GM20431 (cell line): ENCODE measurements around the gene BAG1.

ENCODE experiments used
- in situ Hi-C: fragments of 300-500 bp; cut with MseI, MboI; formaldehyde crosslinking; loops from one replicate; pipeline ENCODE4 v1.15.0; 2020; ENCODE audit warnings: low sequenced_read_pairs; ENCODE audit not compliant: unreplicated experiment

The BAG1 gene

DNA sequence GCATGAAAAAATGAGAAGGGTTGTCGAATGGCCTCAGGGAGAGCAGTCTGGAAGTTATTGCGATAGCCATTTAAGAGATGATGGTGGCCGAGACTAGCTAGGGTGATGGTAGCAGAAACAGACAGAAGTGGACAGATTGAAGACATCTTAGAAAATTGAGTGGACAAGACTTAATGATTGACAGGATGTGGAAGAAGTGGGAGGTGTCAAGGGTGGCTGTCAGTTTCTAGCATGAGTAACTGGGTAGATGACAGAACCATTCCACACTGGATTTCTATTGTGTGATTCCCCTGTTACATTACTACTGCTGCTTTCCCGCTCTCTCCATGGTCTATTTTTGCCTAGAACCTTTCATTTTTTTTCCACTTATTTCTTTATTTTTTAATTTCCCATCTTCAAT lies 13.0 kb upstream of the BAG1 start:
- in situ Hi-C loops = no loop called here

DNA sequence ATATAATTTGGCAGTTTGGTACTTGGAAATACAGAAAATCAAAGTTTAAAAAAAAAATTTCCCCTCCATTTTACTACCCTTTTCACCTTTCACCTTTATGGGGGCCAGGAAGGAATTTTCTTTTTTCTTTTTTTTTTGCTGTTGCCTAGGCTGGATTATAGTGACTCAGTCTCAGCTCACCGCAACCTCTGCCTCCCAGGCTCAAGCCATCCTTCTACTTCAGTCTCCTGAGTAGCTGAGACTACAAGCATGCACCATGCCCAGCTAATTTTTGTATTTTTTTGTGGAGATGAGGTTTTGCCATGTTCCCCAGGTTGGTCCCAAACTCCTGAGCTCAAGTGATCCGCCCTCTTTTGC lies 9.4 kb upstream of the BAG1 start:
- in situ Hi-C loops = no loop called here

DNA sequence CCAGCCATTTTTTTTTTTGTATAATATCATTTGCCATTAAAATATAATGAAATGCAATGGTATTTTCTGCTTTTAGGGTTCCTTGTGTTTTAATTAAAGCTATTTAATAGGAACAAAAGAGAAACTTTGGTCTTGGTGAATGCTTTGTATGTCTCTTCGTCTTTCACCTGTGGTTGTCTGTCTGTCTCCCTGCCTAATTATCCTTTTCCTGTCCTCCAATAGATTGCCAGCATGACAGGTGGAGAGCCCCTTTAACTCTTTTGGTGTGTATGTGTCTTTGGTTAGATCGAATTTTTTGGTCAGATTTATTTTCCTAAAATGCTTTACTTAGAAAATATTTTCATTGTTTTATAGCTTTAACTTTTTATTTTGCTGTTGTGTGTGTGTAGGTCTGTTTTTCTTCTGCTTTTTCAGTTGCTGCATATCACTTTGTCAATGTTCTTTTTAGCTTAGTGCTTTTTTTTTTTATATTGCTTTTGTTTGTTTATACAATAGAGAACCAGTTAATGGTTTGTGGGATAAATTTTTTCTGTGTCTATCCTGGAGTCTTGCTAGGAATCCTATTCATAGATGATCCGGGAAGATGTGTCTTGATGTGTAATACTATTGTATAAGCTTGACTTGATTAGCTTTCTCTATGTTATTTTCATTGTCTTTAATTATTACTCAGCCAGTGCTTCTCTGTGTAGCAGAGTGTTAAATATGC lies 8.9 kb upstream of the BAG1 start:
- in situ Hi-C loops = no loop called here

DNA sequence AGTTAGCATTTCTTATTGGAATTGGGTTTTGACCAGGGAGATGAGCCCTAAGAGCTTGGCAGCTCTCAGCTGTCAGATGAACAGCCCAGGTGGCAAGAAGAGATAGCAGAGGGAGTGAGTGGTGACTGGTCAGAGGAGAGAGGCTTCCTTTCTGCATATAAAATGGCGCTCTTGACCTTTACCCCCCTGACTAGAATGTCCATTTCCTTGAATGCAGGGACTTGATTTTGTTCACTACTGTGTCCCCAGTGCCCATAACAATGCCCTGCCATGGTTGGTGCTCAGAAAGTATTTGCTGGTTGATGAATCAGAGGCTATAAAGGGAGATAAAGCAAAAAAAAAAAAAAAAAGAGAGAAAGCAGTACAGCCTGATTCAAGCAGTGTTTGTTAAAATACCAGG lies 7.6 kb upstream of the BAG1 start:
- in situ Hi-C loops = no loop called here

DNA sequence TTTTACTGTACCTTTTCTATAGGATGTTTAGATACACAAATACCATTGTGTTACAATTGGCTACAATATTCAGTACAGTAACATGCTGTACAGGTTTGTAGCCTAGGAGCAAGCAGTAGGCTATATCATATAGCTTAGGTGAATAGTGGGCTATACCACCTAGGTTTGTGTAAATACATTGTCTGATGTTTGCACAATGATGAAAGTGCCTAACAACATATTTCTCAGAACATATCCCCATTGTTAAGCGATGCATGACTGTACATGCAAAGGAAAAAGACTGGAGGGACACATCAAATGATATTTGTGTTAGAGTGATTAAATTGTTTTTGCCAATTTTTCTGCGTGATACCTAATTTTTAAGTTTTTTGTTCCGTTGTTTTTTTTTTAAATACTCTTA lies 5.6 kb upstream of the BAG1 start:
- in situ Hi-C loops = no loop called here

DNA sequence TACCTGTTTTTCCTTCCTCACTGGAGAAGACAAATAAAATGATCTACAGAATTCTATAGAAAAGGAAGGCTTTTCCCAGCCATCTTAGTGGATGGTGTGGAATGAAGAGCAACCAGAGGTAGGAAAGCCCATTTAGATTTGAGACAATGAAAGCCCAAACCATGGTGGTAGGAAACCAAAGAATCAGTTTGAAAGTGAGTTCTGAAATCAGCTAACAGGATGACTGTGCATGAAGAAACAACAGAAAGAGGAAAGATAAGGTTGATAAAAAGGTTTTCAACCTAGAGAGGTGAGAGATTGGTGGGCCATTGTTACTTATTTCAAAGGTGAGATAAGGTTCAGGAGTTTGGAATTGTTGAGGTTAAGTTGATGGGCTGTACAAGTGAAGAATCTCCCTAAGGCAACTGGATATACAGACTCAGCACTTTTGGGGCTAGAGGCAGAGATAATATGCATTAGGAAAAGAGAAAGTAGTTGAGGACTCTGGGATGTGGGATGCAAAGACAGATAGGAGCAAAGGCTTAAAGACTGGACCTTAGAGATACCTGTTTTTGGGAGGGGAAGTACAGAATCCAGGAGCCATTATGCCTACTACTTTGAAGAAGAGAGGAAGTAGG lies 2.8 kb upstream of the BAG1 start:
- in situ Hi-C loops = no loop called here

DNA sequence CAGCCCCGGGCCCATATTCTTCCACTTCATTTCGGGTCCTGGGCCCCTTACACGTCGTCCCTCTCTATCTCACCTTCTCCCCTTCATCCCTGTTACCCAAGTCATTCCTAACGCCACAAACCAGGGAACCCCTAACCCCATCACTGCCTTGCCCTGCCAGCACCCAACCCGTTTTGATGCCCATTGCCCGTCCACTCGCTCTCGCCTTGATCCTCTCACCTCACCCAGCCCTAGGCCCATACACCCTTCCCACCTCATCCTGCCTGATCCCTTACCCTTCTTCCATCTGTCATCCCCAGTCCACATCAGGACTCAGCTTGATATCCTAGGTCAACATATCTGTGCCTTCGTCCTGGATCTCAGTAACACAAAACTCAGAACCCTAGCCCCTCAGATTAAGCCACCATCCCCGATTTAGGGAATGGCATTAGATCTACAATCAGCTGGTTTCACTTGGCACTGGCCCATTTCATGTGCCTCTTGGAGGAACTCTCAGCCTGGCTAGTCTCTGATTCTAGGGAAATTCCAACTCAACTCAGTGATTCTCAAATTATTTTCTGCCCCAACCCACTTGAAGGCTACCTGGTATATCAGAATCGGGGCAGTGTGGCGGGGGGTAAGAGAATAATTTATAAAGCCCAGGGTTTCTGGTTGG lies 830 bp upstream of the BAG1 start:
- in situ Hi-C loops = no loop called here

DNA sequence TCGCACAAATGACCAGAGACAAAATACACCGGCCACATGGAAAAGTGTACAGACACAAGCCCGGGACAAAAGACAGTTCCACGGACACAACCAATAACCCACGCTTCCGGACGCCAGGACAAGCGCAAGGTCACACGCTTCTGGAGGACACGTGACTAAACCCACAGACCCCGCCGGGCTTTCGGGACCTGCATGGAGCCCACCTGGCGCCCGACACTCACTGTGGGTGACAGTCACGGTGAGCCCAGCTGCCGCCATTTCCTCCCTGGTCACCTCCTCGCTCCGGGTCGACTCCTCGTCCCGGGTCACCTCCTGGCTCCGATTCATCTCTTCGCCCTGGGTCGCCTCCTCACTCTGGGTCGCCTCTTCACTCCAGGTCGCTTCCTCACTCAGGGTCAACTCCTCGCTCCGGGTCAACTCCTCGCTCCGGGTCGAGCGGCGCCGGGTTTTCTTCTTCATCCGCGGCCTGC lies 470 bp downstream of the BAG1 start:
- in situ Hi-C loops = no loop called here

DNA sequence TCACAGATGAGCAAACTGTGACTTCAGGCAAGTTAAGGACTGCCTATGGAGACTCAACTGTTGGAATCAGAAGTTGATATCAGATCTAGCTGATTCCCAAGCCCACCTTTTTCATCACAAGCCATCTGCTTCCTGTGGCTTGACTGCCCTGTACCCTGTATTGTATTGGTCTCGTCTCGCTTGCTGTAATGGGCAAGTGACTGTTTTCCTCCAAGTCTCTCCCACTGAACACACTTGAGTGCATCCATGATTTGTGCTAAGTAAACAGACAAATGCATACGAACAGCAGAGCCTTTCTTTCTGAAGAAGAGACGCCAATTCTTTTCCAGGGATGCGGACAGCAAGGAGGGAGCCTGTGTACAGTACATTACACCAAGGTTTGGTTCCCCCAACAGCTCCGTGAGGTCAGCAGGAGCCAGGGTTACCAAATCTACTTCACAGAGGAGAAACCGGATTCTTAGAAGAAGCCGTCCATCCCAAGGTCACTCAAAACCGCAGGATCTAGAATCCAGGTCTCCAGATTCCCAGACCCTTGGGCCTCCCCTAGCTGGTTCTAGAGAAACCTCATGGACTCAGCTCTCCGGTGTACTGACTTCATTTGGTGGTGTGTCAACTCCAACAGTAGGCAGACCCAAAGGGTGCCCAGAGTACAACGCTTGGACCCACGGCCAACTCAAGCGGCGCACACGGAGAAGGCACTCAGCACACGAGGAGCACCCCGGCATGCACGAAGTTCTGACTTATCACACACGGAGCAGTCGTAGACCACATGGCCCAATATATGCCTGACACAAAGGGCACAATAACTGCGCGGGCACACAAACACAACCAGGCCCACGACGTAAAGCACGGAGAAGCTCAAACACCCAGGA lies 1.1 kb downstream of the BAG1 start:
- in situ Hi-C loops = no loop called here

DNA sequence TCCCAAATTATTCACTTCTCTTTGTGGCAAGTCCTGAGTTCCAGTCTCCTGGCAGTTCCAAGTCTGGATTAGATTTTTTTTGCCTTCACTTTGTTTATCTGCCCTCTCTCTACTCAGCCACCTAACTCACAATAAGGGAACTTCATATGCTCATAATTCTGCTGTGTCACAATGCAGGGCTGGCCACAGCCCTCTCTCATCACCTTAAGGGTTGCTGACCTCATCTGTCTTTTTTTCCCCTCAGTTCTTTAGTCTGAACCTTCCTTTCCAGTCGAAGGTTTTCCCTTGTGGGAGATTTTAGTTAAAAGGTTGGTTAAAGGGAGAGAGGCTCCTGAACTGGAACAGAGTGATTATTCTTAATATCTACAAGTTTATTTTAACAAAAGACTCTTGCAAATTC lies 4.1 kb downstream of the BAG1 start:
- in situ Hi-C loops = no loop called here

DNA sequence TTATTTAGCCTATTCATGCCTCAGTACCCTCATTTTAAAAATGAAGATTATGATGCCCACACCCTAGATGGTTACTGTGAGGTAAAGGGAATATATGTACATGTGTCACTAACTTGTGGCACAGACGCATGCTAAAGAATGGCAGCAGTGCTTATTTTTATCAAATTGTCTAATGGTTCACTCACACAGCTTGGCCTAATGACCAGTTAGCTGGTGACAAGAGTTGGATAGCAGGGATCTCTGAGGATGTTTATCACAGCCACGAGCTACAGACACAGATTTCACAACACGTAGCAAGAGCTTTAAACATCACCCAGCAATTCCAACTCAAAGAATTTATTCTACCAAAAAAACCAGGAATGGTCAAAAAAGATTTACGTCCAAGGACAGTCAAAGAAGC lies 7.2 kb downstream of the BAG1 start:
- in situ Hi-C loops = no loop called here

DNA sequence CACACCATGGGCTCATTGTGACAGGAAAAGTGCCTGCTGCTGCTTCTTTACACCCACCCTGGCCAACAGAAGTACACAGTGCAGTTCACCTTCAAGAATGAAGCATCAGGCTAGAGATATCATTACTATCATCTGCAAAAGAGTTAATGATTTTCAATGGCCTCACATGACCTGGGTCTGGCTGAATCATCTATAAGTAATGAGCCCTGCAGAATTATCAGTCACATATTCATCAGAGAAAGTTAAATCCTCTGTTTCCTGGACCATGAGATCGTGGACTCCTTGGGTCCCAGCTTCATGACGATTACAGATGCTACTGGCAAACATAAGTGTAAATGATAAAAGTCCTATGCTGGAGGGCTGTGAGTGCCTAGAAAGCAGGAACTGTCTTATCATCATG lies 8.3 kb downstream of the BAG1 start:
- in situ Hi-C loops = no loop called here

DNA sequence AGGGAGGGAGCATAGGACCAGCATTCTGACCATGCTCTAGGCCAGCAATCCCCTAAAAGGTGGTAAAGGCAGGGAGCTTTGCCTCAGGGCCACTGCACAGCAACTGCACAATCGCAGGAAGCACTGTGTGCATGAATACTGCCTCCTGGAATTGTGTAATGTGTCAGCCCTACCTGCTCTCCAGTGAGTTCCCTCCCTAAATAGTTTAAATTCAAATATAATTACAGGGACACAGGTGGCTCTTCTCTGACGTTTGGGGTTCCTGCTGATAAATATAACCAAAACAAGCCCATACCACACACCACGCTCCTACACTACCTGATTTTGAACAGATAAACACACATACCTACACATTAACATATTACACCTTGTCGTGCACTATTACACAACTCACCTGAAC lies 9.0 kb downstream of the BAG1 start:
- in situ Hi-C loops = no loop called here

DNA sequence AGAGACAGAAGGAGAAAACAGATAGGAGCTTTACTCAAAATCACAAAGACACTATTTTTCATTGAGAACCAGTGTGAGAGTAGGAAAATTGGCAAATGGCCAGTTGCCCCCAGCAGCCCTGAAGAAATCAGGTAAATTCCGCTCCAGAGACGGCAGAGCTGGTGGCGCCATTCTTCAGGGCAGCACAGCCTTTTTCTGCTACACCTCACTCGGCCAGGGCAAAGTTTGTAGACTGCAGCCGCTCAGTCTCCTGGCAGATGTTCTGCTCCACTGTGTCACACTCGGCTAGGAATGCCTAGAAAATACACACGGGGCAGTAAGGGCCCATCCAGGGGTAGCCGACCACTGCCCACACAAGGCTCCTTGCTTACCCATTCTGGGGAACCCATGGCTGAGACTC lies 9.5 kb downstream of the BAG1 start:
- in situ Hi-C loops = no loop called here

DNA sequence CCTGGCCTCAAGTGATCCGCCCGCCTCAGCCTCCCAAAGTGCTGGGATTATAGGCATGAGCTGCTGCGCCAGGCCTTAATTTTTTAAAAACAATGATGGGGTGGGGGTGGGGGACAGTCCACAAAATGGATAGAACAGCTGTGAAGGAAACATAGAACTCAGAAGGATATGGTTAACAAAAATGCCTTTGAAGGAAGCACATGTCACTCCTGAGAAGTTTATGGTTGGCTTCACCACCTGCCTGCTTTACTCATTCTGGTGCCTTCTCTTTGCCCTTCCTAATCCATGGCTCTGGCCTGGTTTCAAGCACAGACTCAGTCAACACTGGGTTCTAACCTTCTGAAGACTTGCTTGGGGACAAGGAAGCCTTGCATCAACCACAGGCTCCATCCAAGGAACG lies 10.3 kb downstream of the BAG1 start:
- in situ Hi-C loops = no loop called here

DNA sequence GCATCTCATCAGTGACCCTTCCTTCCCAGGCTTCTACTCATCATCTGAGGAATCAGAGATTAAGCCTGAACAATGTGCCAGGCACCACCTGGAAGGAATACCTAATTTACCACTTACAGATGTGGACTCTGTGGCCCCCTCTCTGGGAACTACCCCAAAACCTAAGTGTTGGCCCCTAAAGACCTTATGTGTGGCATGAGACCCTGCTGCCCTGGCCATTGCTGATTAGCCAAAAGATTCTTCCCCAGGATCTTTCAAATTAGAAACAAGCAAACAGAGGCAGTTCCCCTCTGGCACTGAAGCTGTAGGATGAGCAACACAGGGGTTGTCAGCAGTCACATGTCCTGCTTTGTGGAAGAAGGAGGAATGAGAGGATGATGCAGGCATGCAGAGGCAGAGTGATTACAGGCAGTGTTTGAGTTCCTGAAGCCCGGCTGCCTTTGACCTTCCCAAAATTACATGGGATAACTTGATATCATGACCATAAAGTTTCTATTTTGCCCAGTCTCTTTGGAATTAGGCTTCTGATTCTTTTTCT lies 14.0 kb downstream of the BAG1 start:
- in situ Hi-C loops = no loop called here

DNA sequence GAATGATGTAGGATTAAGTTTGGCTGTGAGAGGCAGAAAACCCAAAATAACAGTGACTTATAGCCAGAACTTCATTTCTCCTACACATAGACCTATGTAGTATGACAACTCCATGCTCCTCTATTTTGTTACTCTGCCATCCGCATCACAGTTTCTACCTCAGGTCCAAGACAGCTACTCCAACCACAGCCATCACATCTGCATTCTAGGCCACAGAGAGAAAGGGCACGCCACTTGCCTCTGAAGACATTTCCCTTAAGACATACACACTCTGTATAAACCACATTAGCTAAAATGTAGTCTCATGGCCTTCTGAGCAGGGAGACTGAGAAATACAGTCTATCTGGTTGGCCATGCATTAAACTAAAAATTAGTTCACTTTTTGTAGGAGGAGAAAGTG lies 14.5 kb downstream of the BAG1 start:
- in situ Hi-C loops = no loop called here

DNA sequence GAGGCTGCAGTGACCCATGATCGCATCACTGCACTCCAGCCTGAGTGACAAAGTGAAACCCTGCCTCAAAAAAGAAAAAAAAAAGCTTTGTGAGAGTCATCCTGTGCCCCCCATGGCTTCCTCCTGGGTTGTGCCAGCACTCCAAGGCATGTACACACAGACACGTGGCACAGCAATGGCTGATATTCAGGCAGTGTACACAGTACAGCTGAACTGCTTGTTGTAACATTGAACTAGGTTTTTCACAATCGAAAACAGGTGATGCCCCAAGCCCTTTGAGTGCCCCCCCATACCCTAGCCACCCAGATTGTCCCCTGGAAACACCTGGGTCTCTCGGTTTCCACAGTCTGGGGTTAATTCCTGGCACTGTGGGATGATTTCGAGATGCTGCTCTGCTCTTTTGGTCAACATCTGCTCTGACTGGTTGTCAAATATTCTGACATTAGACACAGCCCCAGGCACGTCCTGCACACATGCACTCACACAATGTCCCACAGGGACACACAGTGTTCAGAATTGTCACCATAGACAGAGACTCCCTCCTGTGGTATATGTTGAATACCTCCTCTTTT lies 15.3 kb downstream of the BAG1 start:
- in situ Hi-C loops = no loop called here

DNA sequence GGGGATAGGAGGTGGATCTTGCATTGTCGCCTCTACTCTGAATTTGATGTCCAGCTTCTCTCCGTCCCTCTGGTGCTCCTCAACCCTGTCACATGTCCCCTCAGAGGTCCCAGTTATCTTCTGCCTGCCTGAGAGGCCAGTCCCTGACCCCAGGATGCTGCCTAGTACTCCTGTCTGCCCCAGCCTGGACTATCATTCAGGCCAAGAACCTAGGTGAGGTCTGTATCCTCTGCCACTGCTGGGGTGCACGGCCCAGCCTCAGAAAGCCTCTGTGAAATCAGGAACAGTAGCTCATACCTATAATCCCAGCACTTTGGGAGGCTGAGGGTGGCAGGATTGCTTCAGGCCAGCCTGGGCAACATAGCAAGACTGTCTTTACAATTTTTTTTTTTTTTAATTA lies 15.9 kb downstream of the BAG1 start:
- in situ Hi-C loops = no loop called here

DNA sequence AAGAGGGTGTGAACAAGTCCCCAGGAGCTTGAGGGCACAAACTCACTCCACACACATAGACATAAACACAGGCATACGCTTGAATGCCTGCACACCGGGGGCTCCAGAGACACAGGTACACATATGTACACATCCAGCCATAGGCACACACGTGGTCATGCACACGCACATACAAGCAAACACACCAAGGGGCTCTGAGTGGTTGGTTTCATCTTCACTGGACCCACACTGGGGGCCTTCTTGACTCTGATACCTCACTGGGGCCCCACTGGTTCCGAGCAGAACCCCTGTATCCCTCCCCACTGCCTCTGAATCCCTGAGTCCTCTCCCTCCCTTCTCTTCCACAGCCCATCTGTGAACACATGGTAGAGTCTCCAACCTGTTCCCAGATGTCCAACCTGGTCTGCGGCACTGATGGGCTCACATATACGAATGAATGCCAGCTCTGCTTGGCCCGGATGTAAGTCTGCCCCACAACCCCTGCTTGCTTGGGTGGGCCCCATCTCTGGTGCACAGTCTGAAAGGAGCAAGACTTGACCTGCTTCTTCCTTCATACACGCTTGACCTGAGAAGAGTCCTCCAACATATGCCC lies 18.1 kb downstream of the BAG1 start:
- in situ Hi-C loops = no loop called here
